HG03280 (cell line): Measurements from ENCODE around the gene RIMBP2.

Experiments
- ATAC-seq: cut with Tn5 transposase; IDR thresholded peaks from one replicate; pipeline ENCODE4 v1.9.1; 2021; ENCODE audit warnings: mild to moderate bottlenecking, moderate library complexity; ENCODE audit not compliant: unreplicated experiment

RIMBP2 gene

GRCh38 chr12:130685850-130686249 is 30.2 kb downstream of the RIMBP2 start:
- ATAC-seq = no peak

DNA sequence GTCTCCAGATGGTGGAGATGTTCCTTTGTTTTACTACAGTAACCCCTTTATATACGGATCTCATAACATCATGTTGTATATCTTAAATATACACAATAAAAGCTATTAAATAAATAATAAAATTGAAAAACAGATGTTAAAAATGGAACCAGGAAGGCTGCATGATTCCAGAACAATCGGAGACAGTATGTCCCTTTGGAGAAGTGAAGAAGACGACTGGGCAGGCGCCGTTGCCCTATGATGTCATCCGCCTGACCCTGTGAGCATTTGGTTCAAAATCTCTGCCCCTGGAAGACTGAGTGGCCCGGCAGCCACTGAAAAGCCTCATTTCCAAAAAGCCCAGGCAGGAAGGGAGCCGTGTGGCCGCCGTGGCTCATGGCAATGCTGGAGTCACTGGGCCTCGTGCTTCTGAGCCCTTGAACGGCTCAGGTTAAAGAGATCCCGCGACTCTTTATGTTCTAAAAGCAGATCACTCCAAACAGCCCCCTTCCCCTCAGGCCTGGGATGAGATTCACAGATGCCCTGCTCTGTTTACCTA is 30.8 kb downstream of the RIMBP2 start:
- no peak for ATAC-seq

DNA sequence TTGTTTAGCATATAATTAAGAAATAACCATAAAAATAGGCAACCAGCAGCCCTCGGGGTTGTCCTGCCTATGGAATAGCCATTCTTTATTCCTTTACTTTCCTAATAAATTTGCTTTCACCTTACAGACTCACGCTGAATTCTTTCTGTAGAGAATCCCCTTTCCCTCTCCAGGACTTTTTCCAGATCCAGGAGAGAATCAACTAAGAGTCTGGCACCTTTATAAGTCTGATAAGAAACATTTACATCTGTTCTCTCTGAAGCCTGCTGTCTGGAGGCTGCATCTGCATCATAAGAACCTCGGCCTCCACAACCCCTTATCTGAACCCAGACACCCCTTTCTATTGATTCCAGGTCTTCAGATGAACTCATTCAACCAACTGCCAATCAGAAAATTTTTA is 32.3 kb downstream of the RIMBP2 start:
- ATAC-seq = no peak

GRCh38 chr12:130683080-130683479 is 33.0 kb downstream of the RIMBP2 start:
- no peak for ATAC-seq

DNA sequence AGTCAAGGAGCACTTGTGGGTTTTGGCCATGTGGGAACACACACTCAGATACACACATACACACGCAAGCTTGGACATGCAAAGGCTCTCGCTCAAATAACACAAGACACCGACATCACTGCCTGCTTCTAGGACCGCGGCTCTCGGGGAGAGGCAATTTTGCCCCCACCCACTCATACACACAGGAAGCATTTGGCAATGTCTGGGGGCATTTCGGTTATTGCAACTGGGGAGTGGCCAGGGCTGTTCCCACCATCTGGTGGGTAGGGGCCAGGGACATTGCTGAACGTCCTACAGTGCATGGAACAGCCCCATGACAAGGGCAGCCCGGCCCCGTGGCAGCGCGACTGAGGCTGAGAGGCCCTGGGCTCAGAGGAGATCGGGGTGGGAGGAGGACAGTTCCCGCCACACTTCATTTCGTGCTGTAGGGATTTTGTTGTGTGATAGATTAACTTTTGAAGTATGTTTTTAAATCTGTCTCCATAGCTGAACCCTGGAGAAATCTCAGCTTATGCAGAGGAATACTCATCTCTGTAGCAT is 35.6 kb downstream of the RIMBP2 start:
- ATAC-seq = no peak

- ATAC-seq = no peak
Observed at GRCh38 chr12:130677957-130678558, 38.0 kb downstream of the RIMBP2 start.

- no peak for ATAC-seq
Observed at GRCh38 chr12:130675791-130676190, 40.3 kb downstream of the RIMBP2 start.

- ATAC-seq = no peak
Observed at GRCh38 chr12:130675121-130675520, 41.0 kb downstream of the RIMBP2 start.

- ATAC-seq = no peak
Observed at GRCh38 chr12:130674676-130675075, 41.4 kb downstream of the RIMBP2 start.

DNA sequence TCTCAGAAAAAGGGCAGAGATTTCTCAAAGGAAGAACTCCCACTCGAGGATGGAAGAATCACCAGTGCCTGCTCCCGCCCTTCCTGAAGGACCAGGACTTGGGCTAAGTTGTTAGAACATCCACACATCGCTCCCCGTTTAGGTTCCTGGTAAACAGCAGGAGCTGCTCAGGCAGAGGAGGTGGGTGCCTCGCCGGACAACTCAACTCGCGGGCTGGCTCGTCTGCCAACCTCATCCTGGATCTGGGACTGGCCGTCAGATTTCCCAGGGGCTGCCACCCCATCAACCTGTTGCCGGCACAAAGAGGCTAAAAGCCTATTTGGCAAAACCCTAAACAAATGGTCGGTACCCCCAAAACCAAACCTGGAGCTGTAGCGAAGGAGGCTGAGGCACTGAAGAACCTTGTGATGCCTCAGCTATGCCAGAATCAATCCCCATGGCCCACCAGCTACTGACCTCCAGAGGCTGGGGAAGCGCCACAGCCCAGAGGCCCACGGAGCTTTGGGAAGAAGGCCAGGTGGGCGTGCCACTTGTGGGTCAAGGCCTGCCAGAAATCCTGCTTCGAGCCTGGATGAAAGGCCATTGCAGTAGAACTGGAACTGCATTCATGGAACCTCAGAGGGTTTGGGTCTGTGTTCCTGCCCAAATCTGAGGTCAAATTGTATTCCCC is 42.9 kb downstream of the RIMBP2 start:
- ATAC-seq = no peak

DNA sequence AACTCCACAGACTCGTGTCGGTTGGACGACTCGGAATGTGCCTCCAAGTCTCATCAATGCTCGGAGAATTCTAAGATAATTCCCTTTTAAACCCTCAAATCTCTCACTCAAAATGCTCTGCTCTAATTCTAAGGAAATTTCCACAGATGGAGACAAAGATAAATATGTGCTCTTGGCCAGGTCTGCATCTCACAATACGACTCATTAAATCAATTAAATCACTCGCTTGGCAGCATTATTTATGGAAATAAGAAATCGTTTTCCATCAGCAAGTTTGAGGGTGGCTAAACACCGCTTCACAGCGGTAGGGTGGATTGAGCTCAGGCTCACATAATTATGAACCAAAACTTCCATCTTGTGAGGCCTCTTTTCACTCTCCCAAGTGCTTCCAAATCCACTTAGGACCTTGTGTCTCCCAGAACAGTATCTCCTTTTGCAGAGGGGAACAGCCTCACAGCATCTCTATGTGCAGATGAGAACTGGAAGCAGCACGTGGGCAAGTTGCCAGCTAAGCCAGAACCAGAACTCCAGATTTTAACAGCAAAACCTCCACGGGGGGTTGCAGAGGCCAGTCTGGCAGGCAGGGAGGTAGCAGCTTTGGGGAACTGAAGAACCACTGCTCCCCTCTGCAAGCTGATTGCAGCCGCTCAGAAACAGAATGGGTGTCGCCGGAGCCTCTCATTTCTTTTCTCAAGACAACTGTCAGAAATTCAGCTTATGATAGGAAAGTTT is 43.8 kb downstream of the RIMBP2 start:
- no peak for ATAC-seq

DNA sequence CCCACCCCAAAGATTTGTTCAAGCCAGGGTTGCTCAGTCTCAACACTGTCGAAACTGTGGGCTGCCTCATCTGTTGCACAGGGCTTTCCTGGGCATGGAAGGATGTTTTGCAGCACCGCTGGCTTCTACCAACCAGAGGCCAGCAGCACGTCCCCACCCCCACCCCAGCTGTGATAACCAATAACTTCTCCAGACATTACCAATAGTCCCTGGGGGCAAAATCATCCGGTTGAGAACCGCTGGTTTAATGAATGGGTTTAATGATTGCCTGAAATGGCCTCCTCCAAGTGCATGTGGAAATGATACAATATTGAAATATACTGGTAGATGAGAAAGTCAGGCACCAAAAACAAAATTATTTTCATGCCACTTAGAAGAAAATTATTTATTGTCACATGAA is 44.5 kb downstream of the RIMBP2 start:
- ATAC-seq = no peak

GRCh38 chr12:130669797-130670196 is 46.3 kb downstream of the RIMBP2 start:
- no peak for ATAC-seq

GRCh38 chr12:130669205-130669557 is 46.9 kb downstream of the RIMBP2 start:
- no peak for ATAC-seq

DNA sequence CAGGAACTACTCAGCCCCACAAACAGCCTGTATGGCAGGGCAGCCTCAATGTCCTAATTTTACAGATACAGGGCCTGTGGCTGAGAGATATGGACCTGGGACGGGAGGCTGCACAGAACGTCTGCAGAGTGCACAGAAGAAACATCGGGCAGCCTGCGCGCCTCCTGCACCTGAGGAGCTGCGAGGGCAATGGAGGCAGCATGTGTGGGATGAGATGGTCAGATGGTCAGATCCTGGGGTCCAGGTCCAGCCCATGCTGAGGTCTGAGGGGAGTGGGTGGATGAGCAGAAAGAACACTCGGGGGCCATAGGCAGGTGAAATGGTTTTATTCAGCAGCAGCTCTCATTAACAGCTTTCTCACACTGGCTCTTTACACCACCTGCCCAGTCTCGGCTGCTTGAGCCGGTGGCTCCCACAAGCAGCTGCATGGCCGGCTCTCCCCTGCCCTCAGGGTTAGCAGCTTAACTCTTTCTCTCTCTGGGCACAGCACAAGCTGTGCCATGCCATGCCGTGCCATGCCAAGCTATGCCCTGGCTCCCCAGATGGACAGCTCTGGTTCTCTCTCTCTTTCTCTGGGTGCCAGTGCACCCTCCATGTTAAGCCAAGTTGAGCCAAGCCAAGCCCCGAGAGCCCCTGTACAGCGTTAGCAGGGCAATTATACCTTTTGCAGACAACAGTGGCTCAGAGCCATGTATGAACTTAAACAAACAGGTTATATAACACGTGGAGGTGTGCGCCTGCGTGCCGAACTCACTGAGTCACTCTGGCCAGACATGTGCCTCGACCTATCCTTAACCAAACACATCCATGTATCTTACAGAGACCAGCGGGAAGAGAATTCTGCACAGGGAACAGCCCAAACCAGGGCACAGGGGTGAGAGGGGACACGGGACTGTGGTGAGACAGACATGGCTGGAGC is 47.6 kb downstream of the RIMBP2 start:
- ATAC-seq = no peak

- ATAC-seq = no peak
Observed at GRCh38 chr12:130667421-130667960, 48.6 kb downstream of the RIMBP2 start.

DNA sequence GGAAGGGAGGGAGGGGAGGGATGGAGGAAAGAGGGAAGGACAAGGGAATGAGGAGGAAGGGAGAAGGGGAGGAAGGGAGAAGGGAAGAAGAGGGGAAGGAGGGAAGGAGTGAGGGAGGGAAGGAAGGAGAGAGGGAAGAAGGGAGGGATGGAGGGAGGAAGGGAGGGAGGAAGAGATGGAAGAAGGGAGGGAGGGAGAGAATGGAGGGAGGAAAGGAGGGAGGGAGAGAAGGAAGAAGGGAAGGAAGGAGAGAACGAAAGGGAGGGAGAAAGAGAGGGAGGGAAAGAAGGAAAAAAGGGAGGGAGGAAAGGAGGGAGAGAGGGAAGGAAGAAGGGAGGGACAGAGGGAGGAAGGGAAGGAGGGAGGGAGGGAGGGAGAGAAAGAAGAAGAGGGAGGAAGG is 49.5 kb downstream of the RIMBP2 start:
- no peak for ATAC-seq

- ATAC-seq = no peak
Observed at GRCh38 chr12:130665753-130666152, 50.3 kb downstream of the RIMBP2 start.

DNA sequence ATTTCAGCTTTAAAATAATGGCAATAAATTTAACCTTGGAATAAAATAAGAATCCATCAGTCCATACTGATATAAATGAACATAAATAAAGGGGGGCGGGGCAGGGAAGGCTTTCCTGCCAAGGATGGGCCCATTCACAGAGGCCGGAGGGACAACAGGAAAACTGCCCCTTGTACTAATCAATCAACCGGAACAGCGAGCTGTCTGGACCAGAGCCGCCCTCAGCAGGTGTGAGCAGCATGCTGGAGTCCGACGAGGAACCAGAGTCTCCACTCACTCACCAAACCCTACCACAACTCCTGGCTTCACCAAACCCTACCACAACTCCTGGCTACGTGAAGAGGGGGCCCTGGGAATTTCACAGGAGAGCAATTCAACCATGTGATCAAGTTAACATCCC is 51.3 kb downstream of the RIMBP2 start:
- no peak for ATAC-seq

DNA sequence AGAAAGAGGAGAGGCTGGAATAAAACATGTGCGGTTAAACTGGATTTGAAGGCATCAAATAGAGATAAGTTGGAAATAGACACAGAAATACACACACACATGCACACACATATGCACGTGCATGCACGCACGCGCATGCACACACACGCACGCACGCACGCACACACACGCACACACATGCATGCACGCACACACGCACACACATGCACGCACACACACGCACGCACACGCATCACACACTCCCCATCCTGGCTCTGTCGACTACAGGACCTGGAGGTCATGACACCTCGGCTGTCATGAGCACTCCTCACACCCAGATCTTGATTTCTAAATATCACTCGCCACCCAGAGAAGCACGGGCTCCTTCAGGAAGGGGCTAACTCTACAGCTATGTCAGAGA is 51.8 kb downstream of the RIMBP2 start:
- ATAC-seq = no peak
